Gastrocnemius medialis (tissue), 4 donors: ENCODE measurements around the gene MVD.

ENCODE experiments used
- POLR2A ChIP-seq, 2 donors: fragments of 450-650 bp; IDR thresholded peaks; one replicate each; pipeline ENCODE4 v1.6.1; 2017; ENCODE audit warnings: antibody characterized with exemption in 2 of 2, mild to moderate bottlenecking in 2 of 2, moderate library complexity in 2 of 2
- TF ChIP-seq, protein P1 (sequence below), 5 experiments: fragments of 450-650 bp in 3 of 5; fragments of 200-600 bp in 2 of 5; sonication (generic) in 2 of 5; IDR thresholded peaks in 4 of 5; conservative IDR thresholded peaks in 1 of 5; 1 replicate in 4 of 5; 2 replicates in 1 of 5; pipeline ENCODE4 v1.5.1; 2016 to 2019; ENCODE audit warnings: antibody characterized with exemption in 5 of 5, mild to moderate bottlenecking in 3 of 5, moderate library complexity in 3 of 5

DNA sequence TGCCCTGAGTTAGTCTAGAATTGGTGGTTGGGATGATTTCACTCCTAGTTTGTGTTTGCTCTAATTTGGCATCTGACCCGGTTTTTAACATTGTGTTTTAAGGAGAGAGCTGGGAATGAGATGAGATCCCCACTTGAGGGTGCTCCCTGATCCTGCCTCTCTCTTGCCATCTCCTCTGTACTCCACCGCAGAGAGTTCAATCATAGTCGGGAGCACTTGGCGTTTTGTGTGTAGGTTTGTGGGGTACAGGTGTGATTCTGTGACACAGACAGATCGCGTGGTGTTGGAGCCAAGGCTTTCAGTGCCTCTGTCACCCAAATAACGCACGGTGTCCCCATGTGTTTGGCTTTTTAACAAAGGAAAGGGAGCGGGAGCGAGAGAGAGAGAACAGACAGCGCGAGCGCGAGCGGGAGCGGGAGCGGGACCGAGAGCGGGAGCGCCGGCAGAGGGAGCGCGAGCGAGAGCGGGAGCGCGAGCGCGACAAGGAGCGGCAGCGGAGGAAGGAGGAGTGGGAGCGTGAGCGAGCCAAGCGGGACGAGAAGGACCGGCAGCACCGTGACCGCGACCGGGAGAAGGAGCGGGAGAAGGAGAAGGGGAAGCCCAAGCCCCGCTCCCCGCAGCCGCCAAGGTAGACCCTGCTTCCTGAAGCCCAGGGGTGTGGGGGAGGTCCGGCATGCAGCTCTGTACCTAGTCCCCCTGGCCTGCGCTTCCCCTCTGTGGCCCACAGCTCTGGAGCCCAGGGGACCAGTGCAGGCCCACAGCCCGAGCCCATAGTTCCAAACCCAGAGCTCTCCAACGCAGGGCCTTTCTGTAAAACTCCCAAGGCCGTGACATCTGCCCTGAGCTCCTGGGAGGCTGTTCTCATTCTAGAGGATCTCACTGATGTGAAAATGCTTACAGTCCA lies 51.7 kb downstream of the MVD start:
- TF ChIP-seq, protein P1, sequence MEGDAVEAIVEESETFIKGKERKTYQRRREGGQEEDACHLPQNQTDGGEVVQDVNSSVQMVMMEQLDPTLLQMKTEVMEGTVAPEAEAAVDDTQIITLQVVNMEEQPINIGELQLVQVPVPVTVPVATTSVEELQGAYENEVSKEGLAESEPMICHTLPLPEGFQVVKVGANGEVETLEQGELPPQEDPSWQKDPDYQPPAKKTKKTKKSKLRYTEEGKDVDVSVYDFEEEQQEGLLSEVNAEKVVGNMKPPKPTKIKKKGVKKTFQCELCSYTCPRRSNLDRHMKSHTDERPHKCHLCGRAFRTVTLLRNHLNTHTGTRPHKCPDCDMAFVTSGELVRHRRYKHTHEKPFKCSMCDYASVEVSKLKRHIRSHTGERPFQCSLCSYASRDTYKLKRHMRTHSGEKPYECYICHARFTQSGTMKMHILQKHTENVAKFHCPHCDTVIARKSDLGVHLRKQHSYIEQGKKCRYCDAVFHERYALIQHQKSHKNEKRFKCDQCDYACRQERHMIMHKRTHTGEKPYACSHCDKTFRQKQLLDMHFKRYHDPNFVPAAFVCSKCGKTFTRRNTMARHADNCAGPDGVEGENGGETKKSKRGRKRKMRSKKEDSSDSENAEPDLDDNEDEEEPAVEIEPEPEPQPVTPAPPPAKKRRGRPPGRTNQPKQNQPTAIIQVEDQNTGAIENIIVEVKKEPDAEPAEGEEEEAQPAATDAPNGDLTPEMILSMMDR (IDR thresholded peaks at IDR 0.05 in 4 of 5, conservative IDR thresholded peaks at IDR 0.05 in 1 of 5): no peak
- TF ChIP-seq POLR2A (IDR thresholded peaks at IDR 0.05): no peak
